HG02885 (cell line): ENCODE measurements around the gene SVIP.

Source experiments
- ATAC-seq: cut with Tn5 transposase; IDR thresholded peaks from one replicate; pipeline ENCODE4 v1.9.1; 2021; ENCODE audit warnings: mild to moderate bottlenecking; ENCODE audit not compliant: unreplicated experiment, poor library complexity

SVIP gene

DNA sequence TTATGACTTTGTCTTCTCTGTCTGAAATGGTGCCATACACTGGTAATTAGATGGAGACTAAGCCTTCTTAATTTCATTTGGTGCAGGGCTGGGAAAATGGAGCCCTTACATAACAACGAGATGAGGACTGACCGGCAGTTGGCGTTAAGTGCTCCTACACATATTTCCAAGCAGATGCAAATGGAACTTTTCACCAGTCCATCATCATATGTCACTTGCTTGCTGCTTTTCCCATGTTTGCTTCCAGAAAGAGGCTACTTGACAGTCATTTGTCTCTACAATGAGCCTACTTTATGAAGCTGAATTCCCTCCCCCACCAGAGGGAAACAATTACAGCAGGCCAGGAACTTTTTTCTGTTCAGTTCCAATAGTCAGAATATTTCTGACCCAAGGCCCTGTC, 32.6 kb downstream of the SVIP start:
- ATAC-seq = no peak

DNA sequence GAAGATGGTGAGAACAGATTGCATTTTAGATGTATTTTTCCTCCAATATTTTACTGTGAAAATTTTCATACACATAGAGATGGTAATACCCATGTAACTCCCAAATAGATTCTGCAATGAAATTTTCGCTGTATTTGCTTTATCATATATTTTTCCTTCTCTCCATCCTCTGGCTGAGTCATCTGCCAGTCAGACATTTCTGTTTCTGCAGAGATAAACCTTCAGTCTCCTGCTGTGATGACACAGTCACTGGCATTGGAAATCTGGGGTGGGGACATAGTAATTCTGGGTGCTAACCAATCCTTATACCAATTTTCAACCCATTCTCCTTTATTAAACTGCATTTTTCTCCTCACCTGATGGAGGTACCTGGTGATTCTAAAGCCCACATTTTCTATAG, 33.7 kb downstream of the SVIP start:
- ATAC-seq = no peak

DNA sequence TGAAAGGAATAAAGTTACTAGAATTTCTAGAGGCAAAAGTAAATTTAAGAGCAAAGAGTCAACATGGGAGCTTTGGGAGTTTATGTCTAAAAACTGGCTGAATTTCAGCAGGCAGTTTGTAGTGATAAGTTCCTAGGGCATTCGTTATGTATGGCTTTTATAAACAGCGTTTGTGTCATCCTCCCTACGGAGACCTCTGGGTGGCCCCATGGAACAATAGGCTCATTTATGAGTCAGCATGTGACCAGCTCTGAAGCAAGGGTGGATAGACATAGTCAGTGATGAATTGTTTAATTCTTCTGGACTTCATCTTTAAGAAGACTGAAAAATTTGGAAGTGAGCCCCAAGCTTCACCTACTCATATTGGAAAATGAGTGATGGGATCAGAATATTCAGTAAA, 37.1 kb downstream of the SVIP start:
- peak; percentile 84 for ATAC-seq

DNA sequence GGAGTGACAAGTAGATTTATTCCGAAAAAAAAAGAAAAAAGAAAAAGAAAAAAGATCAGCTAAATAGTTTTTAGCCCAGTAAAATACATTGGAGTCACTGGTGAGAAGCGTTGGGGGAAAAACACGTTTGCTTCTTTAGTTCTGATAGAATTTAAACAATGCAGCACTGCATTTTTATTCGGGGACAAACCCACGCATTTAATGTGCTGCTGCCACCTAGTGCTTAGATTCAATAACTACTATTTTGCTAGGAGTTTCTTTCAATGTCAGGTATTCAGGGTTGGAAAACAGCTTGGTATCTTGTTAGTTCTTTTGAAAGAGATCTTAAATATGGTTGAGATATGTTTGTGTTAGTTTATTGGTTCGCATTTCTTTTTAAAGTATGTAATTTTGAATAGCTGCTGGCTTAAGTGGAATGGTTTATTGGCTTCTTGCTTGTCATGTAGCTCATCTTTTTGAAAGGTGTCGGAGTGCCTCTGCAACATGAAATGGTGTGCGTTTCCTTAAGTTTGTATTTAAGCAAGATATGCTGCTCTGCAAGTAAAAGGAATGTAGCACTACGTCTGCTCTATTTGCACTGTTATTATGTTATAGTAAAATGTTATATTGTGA, 41.9 kb downstream of the SVIP start:
- peak; percentile 39 for ATAC-seq

DNA sequence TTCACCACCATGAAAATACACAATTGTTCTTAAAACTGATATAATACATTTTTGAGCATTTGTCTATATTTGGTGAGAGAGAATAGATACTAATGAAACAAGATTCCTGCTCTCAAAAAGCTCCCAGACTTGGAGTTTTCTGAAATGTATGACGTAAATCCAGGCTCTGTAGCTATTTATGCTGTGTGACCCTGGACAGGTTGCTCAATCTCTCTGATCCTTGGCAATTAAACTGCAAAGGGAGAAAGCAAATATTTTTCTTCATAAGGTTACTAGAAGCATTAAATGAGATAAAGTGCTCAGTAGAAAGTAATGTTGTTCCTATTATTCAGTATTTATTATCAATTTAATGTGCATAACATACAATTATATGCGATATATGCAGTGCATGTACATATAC, 42.5 kb downstream of the SVIP start:
- ATAC-seq = no peak

DNA sequence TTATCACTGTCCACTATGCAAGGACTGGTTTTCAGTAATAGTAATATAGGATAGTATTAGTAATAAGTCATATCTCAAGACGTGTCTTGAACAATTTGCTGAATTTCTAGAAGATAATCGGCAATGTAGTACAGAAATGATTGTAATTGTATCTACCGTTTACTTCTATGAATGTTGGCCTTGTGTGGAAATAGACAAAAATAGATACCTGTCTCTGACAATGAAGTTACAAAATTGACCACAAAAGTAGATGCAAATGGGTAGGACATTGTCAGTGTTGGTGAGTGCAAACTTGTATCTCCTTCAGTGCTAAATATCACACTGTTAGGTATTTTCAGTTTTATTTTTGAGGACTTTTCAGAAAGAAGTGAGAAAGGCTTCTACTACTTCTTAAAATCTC, 43.1 kb downstream of the SVIP start:
- peak; percentile 92 for ATAC-seq

DNA sequence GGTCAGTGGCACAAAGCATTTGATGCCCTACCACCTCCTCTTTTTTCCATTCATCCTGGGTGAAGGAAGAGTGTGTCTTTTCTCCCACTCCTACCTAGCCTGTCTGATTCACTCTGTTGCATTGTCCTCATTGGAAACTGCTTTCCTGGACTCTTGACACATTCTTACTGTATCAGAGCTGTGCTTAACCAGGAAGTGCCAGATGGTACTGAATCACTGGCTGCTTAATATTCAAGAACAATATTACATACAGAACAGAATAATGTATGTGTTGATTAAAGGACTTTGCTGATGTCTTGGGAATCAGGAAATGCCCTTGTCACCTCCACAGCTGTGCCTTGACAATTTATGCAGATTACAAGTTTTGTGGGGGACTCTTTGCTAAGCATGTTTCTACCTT, 44.4 kb downstream of the SVIP start:
- no peak for ATAC-seq

DNA sequence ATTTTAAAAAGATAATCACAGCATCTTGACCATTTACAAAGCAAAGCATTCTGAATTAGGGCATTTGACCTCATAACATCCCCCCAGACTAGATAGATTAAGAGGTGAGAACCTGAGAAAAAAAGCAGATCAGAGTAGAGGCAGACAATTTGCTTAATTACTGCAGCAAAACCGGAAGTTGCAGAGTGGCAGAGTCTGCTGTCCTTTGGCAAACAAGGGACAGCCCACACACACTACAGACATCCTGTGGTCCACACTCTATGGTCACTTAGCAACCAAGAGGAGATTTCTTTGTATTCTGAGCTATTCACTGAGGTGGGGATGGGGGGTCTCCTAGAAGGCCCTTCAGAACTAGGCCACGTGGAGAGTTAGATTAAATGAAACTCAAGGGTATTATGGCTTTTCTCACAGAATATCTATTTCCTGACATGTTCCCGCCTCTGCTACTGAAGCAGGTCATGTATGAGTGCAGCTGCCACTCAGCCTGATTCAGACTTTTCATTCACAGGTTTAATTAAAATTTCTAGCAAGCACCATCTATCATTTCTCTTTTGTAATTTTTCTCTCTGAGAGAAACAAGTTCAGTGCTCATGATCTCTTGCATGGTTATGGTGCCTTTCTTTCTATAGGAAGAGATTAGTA, 48.5 kb downstream of the SVIP start:
- ATAC-seq = peak; percentile 75

DNA sequence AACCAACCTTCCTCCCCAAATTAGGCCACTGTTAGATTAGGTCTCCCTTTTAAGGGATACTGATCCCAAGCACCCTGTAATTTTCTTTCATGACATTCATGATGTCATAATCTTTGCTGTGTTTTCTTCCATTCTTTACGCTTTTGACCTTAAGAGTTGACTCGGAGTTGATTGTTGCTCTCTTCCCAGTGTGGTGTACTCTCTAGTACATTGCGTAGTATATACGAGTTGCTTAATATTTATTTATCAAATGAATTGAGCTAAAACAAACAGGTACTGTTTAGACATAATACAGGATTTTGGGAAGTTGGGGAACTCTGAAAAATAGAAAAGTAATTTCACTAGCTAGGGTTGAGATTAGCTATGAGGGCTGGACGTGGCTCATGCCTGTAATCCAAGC, 49.8 kb downstream of the SVIP start:
- no peak for ATAC-seq

DNA sequence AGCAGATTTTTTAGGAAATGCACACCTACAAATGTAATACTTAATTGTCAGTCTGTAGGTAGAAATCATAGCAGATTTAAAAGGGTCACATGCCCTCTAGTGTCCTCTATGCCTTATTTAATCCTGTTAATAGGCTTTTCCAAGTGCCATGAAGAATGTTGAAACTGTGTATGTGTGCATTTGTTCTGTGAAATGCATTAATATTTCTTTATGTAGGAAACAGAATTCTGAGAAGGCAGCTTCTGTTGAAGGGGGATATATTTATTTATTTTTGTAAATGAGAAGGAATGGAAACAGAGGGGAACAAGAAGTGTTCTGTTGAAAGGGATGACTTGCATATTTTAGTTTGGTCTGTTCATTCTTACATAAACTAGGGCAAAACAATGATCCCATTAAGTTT, 51.0 kb downstream of the SVIP start:
- ATAC-seq = no peak

DNA sequence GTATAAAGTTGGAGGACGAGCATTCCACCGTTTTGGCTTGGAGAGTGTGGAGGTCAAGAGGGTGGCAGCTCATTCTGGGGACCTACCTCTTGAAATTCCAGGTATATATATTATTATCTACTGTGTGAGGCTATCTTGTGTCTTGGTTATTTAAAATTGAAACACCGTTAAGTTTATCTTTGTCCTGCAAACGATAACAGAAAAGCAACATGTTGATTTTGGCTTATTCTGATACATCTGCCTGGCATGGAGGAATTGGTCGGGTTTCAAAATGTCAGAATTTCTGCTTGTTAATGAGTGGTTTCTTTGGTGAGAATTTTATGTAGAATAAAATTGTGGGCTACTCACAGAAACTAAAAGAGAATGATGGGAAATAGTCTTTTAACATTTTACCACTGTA, 54.4 kb downstream of the SVIP start:
- ATAC-seq = peak; percentile 11

DNA sequence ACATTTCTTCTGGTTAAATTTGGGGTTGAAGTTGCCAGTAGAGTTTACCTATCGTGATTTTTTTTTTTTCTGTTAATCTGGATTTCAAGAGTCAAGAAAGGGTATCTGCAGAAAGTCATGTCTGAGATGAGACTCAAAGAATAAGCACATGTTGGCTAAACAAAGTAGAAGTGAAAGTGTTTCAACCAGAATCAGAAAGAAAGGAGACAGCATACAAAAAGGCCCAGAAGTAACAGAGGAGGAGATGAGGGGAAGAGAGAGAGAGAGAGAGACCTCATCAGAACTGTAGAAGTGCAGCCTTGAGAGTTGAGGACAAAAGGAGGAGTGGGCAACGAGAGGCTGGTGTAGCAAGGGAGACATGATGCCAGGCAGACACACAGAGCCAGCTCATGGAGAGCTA, 54.9 kb downstream of the SVIP start:
- ATAC-seq = peak; percentile 87

DNA sequence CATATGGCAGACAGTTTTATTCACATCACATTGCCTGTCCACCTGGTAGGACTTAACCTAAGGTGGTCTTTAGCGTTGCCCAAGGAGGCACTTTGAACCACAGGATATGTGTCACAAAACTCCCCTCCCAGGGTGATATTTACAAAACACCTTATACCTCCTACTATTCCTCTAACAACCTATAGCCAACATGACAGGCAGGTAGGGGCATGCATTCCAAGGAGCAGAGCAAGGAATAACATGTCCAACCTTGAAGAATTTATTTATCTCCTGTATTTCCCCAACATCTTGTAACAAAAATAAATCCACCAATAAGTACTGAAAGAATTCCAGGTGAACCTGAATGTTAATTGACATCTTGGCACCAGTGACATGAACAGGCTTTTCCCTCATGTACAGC, 60.5 kb downstream of the SVIP start:
- no peak for ATAC-seq
